ENCODE results near the gene MERTK. TPM values are rescaled to one million over a fixed set of nuclear protein-coding genes. Genes with fewer than 3 reads are reported as not detected.

Gene MERTK
- total RNA-seq, 1 donor from 2014 or later: 3.2 TPM

- TF ChIP-seq, protein P1, sequence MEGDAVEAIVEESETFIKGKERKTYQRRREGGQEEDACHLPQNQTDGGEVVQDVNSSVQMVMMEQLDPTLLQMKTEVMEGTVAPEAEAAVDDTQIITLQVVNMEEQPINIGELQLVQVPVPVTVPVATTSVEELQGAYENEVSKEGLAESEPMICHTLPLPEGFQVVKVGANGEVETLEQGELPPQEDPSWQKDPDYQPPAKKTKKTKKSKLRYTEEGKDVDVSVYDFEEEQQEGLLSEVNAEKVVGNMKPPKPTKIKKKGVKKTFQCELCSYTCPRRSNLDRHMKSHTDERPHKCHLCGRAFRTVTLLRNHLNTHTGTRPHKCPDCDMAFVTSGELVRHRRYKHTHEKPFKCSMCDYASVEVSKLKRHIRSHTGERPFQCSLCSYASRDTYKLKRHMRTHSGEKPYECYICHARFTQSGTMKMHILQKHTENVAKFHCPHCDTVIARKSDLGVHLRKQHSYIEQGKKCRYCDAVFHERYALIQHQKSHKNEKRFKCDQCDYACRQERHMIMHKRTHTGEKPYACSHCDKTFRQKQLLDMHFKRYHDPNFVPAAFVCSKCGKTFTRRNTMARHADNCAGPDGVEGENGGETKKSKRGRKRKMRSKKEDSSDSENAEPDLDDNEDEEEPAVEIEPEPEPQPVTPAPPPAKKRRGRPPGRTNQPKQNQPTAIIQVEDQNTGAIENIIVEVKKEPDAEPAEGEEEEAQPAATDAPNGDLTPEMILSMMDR (IDR thresholded peaks at IDR 0.05): no peak
- no peak for DNase-seq (ENCODE audit: low spot score)
- peaks cover 29% of the 10 kb centered on the region for H3K4me1 Mint-ChIP-seq (ENCODE audit: low read depth)
- peaks cover 2% of the 10 kb centered on the region for H3K36me3 Mint-ChIP-seq (ENCODE audit: low read depth)
- no peak overlapping the region for H3K27ac Mint-ChIP-seq (ENCODE audit: unreplicated experiment)
- no peak overlapping the region for H3K4me3 Mint-ChIP-seq (ENCODE audit: unreplicated experiment)
- H3K27me3 Mint-ChIP-seq (ENCODE audit: low read depth): peaks cover 4% of the 10 kb centered on the region
- H3K9me3 Mint-ChIP-seq (ENCODE audit: low read depth): no peaks in the 10 kb centered on the region
Measured at GRCh38 chr2:111923276-111923804, 24.9 kb downstream of the MERTK start.

DNA sequence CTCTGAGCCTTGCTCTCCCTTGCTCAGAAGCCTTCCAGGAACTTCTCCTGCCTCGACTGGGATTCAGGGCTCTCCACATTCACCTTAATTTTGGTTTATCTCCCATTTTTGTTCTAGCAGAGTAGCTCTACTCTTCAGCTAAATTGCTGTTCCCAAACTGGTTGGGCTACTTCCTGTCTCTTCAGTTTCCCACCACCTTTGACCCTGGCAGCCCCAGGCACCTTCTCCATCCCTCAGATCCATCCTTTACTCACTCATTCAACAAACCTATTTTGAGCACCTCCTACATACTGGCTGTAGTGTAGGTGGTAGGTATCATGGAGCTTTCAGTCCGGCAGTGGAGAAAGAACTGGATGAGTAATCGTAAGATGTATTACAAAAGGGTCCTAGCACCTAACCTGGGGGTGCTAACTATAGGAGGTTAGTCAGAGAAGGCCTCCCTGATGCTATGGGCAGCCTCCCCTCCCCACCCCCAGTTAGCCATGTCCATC, 26.3 kb downstream of the MERTK start:
- H3K9me3 Mint-ChIP-seq (ENCODE audit: low read depth): no peaks in the 10 kb centered on the region
- no peak for DNase-seq (ENCODE audit: low spot score)
- no peak overlapping the region for H3K4me3 Mint-ChIP-seq (ENCODE audit: unreplicated experiment)
- H3K4me1 Mint-ChIP-seq (ENCODE audit: low read depth): peaks cover 23% of the 10 kb centered on the region
- peaks cover 4% of the 10 kb centered on the region for H3K27me3 Mint-ChIP-seq (ENCODE audit: low read depth)
- H3K36me3 Mint-ChIP-seq (ENCODE audit: low read depth): peaks cover 2% of the 10 kb centered on the region
- TF ChIP-seq, protein P1 (IDR thresholded peaks at IDR 0.05): no peak
- peak overlapping the region; percentile 9 for H3K27ac Mint-ChIP-seq (ENCODE audit: unreplicated experiment)

DNA sequence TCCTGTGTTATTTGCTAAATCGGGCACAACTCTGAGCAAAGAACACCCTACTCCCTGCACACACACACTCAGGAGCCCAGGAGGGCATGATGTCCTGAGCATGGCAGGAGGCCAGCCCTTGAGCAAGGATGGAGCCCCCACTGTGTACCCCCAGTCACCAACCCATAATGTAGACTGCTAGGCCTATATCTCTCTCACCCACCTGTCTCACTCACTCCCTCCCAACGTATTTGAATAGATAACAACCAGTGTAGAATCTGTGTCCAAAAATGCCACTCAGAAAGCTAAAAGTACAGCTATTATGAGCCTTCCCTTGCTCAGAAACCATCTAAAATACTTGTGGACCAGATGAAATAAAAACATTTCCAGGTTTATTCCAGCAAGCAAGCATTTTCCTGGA, 29.3 kb downstream of the MERTK start:
- Mint-ChIP-seq H3K27ac (ENCODE audit: unreplicated experiment) (no peak overlapping the region), H3K4me1 (ENCODE audit: low read depth) (peaks cover 28% of the 10 kb centered on the region), H3K27me3 (ENCODE audit: low read depth) (peaks cover 2% of the 10 kb centered on the region), H3K36me3 (ENCODE audit: low read depth) (peaks cover 4% of the 10 kb centered on the region), H3K9me3 (ENCODE audit: low read depth) (no peaks in the 10 kb centered on the region), H3K4me3 (ENCODE audit: unreplicated experiment) (no peak overlapping the region)
- no peak for DNase-seq (ENCODE audit: low spot score)
- TF ChIP-seq, protein P1 (IDR thresholded peaks at IDR 0.05): no peak

GRCh38 chr2:111930409-111930808, 32.0 kb downstream of the MERTK start:
- Mint-ChIP-seq H3K27me3 (ENCODE audit: low read depth) (no peaks in the 10 kb centered on the region), H3K9me3 (ENCODE audit: low read depth) (no peaks in the 10 kb centered on the region), H3K27ac (ENCODE audit: unreplicated experiment) (peak overlapping the region; percentile 80), H3K4me1 (ENCODE audit: low read depth) (peaks cover 20% of the 10 kb centered on the region), H3K4me3 (ENCODE audit: unreplicated experiment) (no peak overlapping the region), H3K36me3 (ENCODE audit: low read depth) (peaks cover 2% of the 10 kb centered on the region)
- TF ChIP-seq, protein P1 (IDR thresholded peaks at IDR 0.05): no peak
- no peak for DNase-seq (ENCODE audit: low spot score)

DNA sequence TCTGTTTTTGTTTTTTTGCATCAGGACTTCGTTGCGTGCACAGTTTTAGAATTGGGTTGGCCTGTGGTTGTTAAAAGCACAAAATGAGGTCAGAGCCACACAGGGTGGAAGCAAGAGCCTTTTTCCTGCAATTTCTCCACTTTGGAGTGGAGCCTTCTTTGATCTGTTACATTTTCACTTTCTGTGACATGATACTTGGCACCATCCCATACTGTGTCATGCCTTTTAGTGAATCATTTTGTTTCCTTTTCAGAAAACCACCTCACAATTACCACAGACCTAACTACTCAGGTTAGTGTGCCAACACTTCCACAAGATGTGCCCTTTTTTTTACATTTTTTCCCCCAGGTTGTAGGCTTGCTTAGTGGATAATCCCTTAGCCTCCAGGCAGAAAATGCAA, 32.5 kb downstream of the MERTK start:
- Mint-ChIP-seq H3K36me3 (ENCODE audit: low read depth) (peaks cover 2% of the 10 kb centered on the region), H3K4me1 (ENCODE audit: low read depth) (peaks cover 20% of the 10 kb centered on the region), H3K27ac (ENCODE audit: unreplicated experiment) (peak overlapping the region; percentile 80), H3K9me3 (ENCODE audit: low read depth) (no peaks in the 10 kb centered on the region), H3K27me3 (ENCODE audit: low read depth) (no peaks in the 10 kb centered on the region), H3K4me3 (ENCODE audit: unreplicated experiment) (no peak overlapping the region)
- DNase-seq (ENCODE audit: low spot score): no peak
- TF ChIP-seq, protein P1 (IDR thresholded peaks at IDR 0.05): no peak
